Loucy (cell line): ENCODE measurements around the gene EIPR1.

Experiments
- H2AFZ ChIP-seq: fragments of 200-600 bp; sonication (generic); 2 replicates; pipeline ENCODE4 v1.6.0; 2016; ENCODE audit warnings: antibody characterized with exemption, mild to moderate bottlenecking, low read length, moderate library complexity
- H3F3A ChIP-seq: fragments of 200-600 bp; 2 replicates; pipeline ENCODE4 v1.6.0; 2016; ENCODE audit warnings: antibody characterized with exemption, low read depth, mild to moderate bottlenecking
- H3K27me3 ChIP-seq: fragments of 200-600 bp; sonication (generic); 2 replicates; pipeline ENCODE4 v1.6.1; 2014; ENCODE audit warnings: low read length, mild to moderate bottlenecking; ENCODE audit not compliant: insufficient read depth, poor library complexity, severe bottlenecking
- H3K36me3 ChIP-seq: fragments of 200-600 bp; sonication (generic); 2 replicates; pipeline ENCODE4 v1.6.1; 2016; ENCODE audit warnings: low read length; ENCODE audit not compliant: insufficient read depth
- H3K4me1 ChIP-seq: fragments of 200-600 bp; sonication (generic); 2 replicates; pipeline ENCODE4 v1.5.1; 2014; ENCODE audit warnings: low read length, mild to moderate bottlenecking; ENCODE audit not compliant: insufficient read depth, poor library complexity, severe bottlenecking
- H3K4me2 ChIP-seq: fragments of 200-600 bp; sonication (generic); 2 replicates; pipeline ENCODE4 v1.6.0; 2014; ENCODE audit warnings: antibody characterized with exemption, low read length, low read depth, mild to moderate bottlenecking; ENCODE audit not compliant: poor library complexity, severe bottlenecking
- H3K4me3 ChIP-seq: fragments of 200-600 bp; sonication (generic); 2 replicates; pipeline ENCODE4 v1.5.1; 2014; ENCODE audit warnings: low read length, mild to moderate bottlenecking, mixed read lengths; ENCODE audit not compliant: poor library complexity, severe bottlenecking
- H3K79me2 ChIP-seq: fragments of 200-600 bp; sonication (generic); 2 replicates; pipeline ENCODE4 v1.6.1; 2014; ENCODE audit warnings: low read length; ENCODE audit not compliant: insufficient read depth
- H3K9ac ChIP-seq: fragments of 200-600 bp; sonication (generic); 2 replicates; pipeline ENCODE4 v1.6.0; 2014; ENCODE audit warnings: mild to moderate bottlenecking, low read depth, low read length, moderate library complexity; ENCODE audit not compliant: poor library complexity, severe bottlenecking
- H3K9me2 ChIP-seq: fragments of 200-600 bp; sonication (generic); replicated peaks from 2 replicates; pipeline ENCODE4 v1.6.1; 2016; ENCODE audit warnings: low read depth, low read length, mixed read lengths
- H3K9me3 ChIP-seq: fragments of 200-600 bp; sonication (generic); 2 replicates; pipeline ENCODE4 v1.6.1; 2014; ENCODE audit warnings: mild to moderate bottlenecking, antibody characterized with exemption, low read length, low read depth; ENCODE audit not compliant: insufficient read depth
- H4K20me1 ChIP-seq: fragments of 200-600 bp; sonication (generic); 2 replicates; pipeline ENCODE4 v1.6.0; 2014; ENCODE audit warnings: antibody characterized with exemption, low read length, mild to moderate bottlenecking; ENCODE audit not compliant: insufficient read depth, poor library complexity, severe bottlenecking
- CTCF ChIP-seq: fragments of 200-600 bp; sonication (generic); conservative IDR thresholded peaks from 2 replicates; pipeline ENCODE4 v1.5.1; 2014; ENCODE audit warnings: mild to moderate bottlenecking, antibody characterized with exemption, low read length
- EZH2phosphoT487 ChIP-seq: fragments of 200-600 bp; IDR thresholded peaks from 2 replicates; pipeline ENCODE4 v1.6.1; 2018; ENCODE audit warnings: antibody characterized with exemption, mild to moderate bottlenecking, moderate library complexity, borderline replicate concordance

Gene EIPR1

GRCh38 chr2:3195641-3196476 lies 181.8 kb downstream of the EIPR1 start:
- no peaks in the 10 kb centered on the region for H3K4me1 ChIP-seq
- H4K20me1 ChIP-seq = no peaks in the 10 kb centered on the region
- no peak overlapping the region for H3K9ac ChIP-seq

DNA sequence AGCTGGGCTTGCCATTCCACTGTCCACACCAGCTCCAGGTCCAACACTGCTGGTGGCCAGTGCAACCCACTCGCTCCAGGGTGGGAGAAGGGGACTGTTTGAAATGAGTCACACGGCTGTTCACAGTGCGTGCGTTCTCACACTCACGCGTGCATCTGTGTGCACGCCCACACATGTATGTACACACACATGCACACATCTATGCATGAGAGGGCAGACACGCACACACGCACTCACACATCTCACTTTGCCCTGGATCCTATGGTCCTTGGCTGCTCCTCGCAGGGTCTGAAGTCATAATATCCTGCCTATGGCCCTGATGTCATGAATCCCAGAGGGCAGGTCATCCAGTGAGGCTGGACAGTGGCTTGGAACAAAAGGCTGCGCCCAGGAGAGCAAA lies 182.8 kb downstream of the EIPR1 start:
- Histone ChIP-seq H3K9ac (no peak overlapping the region), H2AFZ (no peak overlapping the region), H4K20me1 (no peaks in the 10 kb centered on the region), H3K9me3 (no peaks in the 10 kb centered on the region), H3K4me1 (no peaks in the 10 kb centered on the region), H3K4me3 (no peak overlapping the region), H3F3A (no peaks in the 10 kb centered on the region), H3K4me2 (no peak overlapping the region), H3K36me3 (peaks cover 57% of the 10 kb centered on the region; the same call in 1 of the 2 replicates), H3K9me2 (no peaks in the 10 kb centered on the region), H3K27me3 (no peaks in the 10 kb centered on the region), H3K79me2 (no peaks in the 10 kb centered on the region)
- TF ChIP-seq EZH2phosphoT487 (no peak), CTCF (no peak)

More at GRCh38 chr2:3195641-3196476, 181.8 kb downstream of the EIPR1 start:
- Histone ChIP-seq H2AFZ (no peak overlapping the region), H3K27me3 (no peaks in the 10 kb centered on the region), H3K79me2 (no peaks in the 10 kb centered on the region), H3K36me3 (peaks cover 51% of the 10 kb centered on the region; the same call in 1 of the 2 replicates), H3K4me2 (no peak overlapping the region), H3K9me3 (no peaks in the 10 kb centered on the region), H3K4me3 (no peak overlapping the region), H3K9me2 (no peaks in the 10 kb centered on the region), H3F3A (no peaks in the 10 kb centered on the region)
- TF ChIP-seq EZH2phosphoT487 (no peak), CTCF (no peak)

DNA sequence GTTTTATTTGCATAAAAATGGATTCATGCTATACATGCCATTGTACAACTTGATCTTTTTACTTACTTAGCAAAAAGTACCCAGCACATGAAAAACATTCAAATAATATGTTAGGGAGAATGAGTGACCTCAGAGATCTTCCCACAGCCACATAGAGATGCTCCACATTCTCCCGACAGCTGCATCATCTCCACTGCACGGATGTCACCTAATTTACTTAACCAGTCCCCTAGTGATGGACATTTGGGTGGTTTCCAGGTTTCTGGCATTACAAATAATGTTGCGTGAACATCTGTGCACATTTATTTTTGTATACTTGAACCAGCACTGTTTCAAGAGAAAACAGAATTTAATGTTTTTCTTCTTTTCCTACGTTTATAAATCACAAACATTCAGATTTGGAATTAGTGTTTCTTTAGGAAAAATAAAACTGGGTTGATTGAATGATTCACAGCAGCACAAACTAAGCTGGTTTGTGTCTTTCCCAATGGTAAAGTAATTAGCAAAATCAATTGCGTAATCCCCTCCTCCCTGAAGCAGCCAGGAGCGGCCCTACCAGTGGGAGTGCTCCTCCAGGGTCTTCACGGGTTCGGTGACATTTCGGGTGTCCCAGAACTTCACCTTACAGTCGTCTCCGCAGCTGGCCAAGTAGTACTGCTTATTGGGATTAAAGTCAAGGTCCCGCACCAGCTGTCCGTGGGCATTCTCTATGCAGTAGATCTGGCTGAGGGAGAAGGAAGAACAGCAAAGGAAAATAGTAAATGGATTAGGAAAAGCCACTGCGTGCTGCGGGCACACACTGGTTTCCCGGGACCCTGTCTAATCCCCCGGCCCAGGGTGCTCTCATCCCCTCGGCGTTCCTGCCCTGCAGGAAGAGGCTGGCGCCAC lies 183.9 kb downstream of the EIPR1 start:
- no peaks in the 10 kb centered on the region for H3K9me2 ChIP-seq
- H3K4me1 ChIP-seq = no peaks in the 10 kb centered on the region
- H2AFZ ChIP-seq = no peak overlapping the region
- no peak overlapping the region for H3K4me2 ChIP-seq
- no peaks in the 10 kb centered on the region for H3K79me2 ChIP-seq
- no peaks in the 10 kb centered on the region for H3K9me3 ChIP-seq
- no peaks in the 10 kb centered on the region for H3K27me3 ChIP-seq
- no peak for TF ChIP-seq EZH2phosphoT487
- TF ChIP-seq CTCF = no peak
- no peaks in the 10 kb centered on the region for H4K20me1 ChIP-seq
- H3K4me3 ChIP-seq = no peak overlapping the region
- no peaks in the 10 kb centered on the region for H3F3A ChIP-seq
- peaks cover 63% of the 10 kb centered on the region; the same call in 1 of the 2 replicates for H3K36me3 ChIP-seq
- H3K9ac ChIP-seq = no peak overlapping the region
